ENCODE measurements around the gene SIL1. TPM values are rescaled to one million over a fixed set of nuclear protein-coding genes. Genes with fewer than 3 reads are reported as not detected.

The SIL1 gene
- total RNA-seq, 1 experiment from 2014 or later: 22.0 TPM

DNA sequence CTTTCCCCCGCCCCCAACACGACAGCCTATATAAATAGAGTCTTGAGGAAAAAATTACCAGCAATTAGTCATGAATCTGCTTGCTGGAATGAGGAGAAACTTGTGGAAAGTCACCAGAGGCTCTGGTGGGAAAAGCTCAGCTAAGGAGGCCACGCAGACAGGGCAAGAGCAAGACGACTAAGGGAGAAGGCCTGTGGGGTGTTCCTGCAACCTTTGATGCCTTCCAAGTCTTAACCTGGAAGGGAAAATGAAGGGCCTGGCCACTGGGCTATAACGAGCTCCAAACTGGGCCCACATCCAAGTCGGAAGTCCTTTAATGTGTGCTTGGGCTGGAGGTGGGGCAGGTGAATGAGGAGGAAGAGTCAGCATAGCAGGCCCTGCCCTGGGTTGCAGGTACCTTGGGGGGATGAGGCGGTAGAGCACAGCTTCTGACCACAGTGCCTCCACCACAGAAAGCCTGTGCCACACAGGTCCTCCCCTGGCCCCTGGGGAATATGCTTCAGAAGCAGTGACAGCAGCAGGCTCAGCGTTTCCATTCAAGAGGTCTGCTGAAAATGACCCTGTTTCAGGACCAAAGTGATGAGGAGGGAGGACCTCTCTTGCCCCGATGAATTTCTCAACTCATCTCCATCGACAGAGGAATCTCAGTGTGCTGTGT is 230.2 kb downstream of the SIL1 start:
- BruUV-seq (replicated peaks): no TSS peak

GRCh38 chr5:138966236-138966985 is 231.8 kb downstream of the SIL1 start:
- BruUV-seq (replicated peaks): no TSS peak
- no peak for DNase-seq (ENCODE audit: low spot score)
- Histone ChIP-seq H3K4me1 (ENCODE audit: insufficient read depth, low read length, poor library complexity, severe bottlenecking) (peaks cover 47% of the 10 kb centered on the region), H3K9me3 (ENCODE audit: low read depth, low read length, poor library complexity, severe bottlenecking) (no peaks in the 10 kb centered on the region), H3K27ac (ENCODE audit: low read depth, low read length, poor library complexity, severe bottlenecking) (no peak overlapping the region), H3K4me3 (ENCODE audit: low read depth, low read length, poor library complexity, severe bottlenecking) (no peak overlapping the region), H3K27me3 (replicated peaks; ENCODE audit: insufficient read depth, low read depth, low read length, poor library complexity) (no peaks in the 10 kb centered on the region), H3K36me3 (ENCODE audit: insufficient read depth, low read length, poor library complexity, severe bottlenecking) (no peaks in the 10 kb centered on the region)
- intact Hi-C loops (cut with micrococcal nuclease; ENCODE audit: unreplicated experiment): no loop called here
- CTCF ChIA-PET: no interaction called here
- no peak for TF ChIP-seq CTCF (conservative IDR thresholded peaks at IDR 0.05; ENCODE audit: low read depth, low read length)
- TF ChIP-seq EZH2 (IDR thresholded peaks at IDR 0.05; ENCODE audit: borderline replicate concordance, low read depth, low read length, poor library complexity, severe bottlenecking): no peak
- POLR2A ChIA-PET (ENCODE audit: low non-redundant PET): no interaction called here

More for the DNA sequence above, 230.2 kb downstream of the SIL1 start:
- H3K4me1 ChIP-seq (ENCODE audit: insufficient read depth, low read length, poor library complexity, severe bottlenecking): peaks cover 50% of the 10 kb centered on the region
- DNase-seq (ENCODE audit: low spot score): no peak
- intact Hi-C loops (cut with micrococcal nuclease; ENCODE audit: unreplicated experiment): no loop called here
- H3K4me3 ChIP-seq (ENCODE audit: low read depth, low read length, poor library complexity, severe bottlenecking): no peak overlapping the region
- no peaks in the 10 kb centered on the region for H3K27me3 ChIP-seq (replicated peaks; ENCODE audit: insufficient read depth, low read depth, low read length, poor library complexity)
- CTCF ChIA-PET: no interaction called here
- H3K27ac ChIP-seq (ENCODE audit: low read depth, low read length, poor library complexity, severe bottlenecking): no peak overlapping the region
- H3K9me3 ChIP-seq (ENCODE audit: low read depth, low read length, poor library complexity, severe bottlenecking): no peaks in the 10 kb centered on the region
- POLR2A ChIA-PET (ENCODE audit: low non-redundant PET): no interaction called here
- TF ChIP-seq CTCF (conservative IDR thresholded peaks at IDR 0.05; ENCODE audit: low read depth, low read length) (no peak), EZH2 (IDR thresholded peaks at IDR 0.05; ENCODE audit: borderline replicate concordance, low read depth, low read length, poor library complexity, severe bottlenecking) (no peak)
- H3K36me3 ChIP-seq (ENCODE audit: insufficient read depth, low read length, poor library complexity, severe bottlenecking): no peaks in the 10 kb centered on the region

DNA sequence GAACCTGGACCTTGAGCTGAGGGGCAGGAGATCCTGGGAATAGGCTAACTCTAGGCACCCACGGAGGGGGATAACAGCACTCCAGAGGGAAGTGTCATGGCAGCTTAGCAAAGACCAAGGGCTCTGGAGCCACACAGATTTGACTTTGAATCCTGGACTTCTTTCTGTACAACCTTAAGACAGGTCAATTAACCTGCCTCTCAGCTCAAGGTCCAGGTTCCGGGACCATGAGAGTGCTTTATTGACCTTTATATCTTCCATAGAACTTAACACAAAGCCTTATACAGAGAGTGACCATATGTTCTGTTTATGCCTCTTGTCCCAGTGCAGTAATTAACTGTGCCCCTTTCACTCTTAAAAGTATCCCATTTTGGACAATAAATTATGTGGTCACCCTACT is 232.5 kb downstream of the SIL1 start:
- Histone ChIP-seq H3K4me3 (ENCODE audit: low read depth, low read length, poor library complexity, severe bottlenecking) (no peak overlapping the region), H3K9me3 (ENCODE audit: low read depth, low read length, poor library complexity, severe bottlenecking) (no peaks in the 10 kb centered on the region), H3K27me3 (replicated peaks; ENCODE audit: insufficient read depth, low read depth, low read length, poor library complexity) (no peaks in the 10 kb centered on the region), H3K4me1 (ENCODE audit: insufficient read depth, low read length, poor library complexity, severe bottlenecking) (peaks cover 43% of the 10 kb centered on the region), H3K36me3 (ENCODE audit: insufficient read depth, low read length, poor library complexity, severe bottlenecking) (no peaks in the 10 kb centered on the region), H3K27ac (ENCODE audit: low read depth, low read length, poor library complexity, severe bottlenecking) (peak overlapping the region; percentile 66)
- DNase-seq (ENCODE audit: low spot score): no peak
- no peak for TF ChIP-seq EZH2 (IDR thresholded peaks at IDR 0.05; ENCODE audit: borderline replicate concordance, low read depth, low read length, poor library complexity, severe bottlenecking)
- TF ChIP-seq CTCF (conservative IDR thresholded peaks at IDR 0.05; ENCODE audit: low read depth, low read length): no peak
- no TSS peak for BruUV-seq (replicated peaks)
- CTCF ChIA-PET: no interaction called here
- intact Hi-C loops (cut with micrococcal nuclease; ENCODE audit: unreplicated experiment): no loop called here
- POLR2A ChIA-PET (ENCODE audit: low non-redundant PET): no interaction called here
